ENCODE data around the gene AP1M1. TPM values are rescaled to one million over a fixed set of nuclear protein-coding genes. Genes with fewer than 3 reads are reported as not detected.

AP1M1 gene
- total RNA-seq, 1 donor from 2014 or later = 39.4 TPM

DNA sequence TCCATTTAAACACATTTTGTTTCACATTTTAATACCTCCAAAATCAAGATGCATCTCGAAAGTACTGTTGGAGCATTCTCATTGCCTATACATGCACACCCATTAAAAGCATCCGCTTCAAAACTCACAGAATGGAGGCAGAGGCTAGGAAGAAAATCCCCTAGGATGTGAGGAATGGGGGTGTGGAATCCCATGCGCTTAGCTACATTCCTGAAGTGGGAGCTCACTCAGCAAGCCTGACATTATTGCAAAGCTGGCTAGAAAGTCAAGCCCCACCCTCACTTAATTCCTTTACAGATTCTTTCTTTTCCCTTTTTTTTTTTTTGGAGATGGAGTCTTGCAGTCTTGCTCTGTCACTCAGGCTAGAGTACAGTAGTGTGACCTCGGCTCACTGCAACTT is 17.1 kb upstream of the AP1M1 start:
- ATAC-seq = no peak
- no peak for DNase-seq (ENCODE audit: missing footprints)
- intact Hi-C loops (cut with DNase I) = loop anchor here (5.0 kb wide), 1 partner anchor 598 kb away; no protein-coding TSS in a partner anchor

DNA sequence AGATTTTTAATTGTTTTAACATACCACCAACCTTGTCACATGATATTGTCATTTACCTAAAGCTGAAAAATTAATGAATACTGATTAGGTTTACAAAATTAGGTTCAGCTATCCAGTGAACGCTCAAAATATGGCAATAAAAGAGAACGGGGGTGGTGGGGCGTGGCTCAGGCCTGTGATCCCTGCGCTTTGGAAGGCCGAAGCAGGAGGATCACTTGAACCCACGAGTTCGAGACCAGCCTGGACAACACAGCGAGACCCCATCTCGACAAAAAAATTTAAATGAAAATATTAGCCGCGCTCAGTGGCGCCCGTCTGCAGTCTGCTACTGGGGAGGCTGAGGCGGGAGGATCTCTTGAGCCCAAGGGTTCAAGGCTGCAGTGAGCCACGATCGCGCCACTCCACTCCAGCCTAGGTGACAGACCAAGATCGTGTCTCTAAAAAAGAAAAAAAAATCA is 13.0 kb upstream of the AP1M1 start:
- intact Hi-C loops (cut with DNase I) = loop anchor here (1.0 to 5.0 kb wide), 3 partner anchors 12 to 602 kb away; no protein-coding TSS in a partner anchor
- DNase-seq (ENCODE audit: missing footprints) (no peak), ATAC-seq (no peak)

DNA sequence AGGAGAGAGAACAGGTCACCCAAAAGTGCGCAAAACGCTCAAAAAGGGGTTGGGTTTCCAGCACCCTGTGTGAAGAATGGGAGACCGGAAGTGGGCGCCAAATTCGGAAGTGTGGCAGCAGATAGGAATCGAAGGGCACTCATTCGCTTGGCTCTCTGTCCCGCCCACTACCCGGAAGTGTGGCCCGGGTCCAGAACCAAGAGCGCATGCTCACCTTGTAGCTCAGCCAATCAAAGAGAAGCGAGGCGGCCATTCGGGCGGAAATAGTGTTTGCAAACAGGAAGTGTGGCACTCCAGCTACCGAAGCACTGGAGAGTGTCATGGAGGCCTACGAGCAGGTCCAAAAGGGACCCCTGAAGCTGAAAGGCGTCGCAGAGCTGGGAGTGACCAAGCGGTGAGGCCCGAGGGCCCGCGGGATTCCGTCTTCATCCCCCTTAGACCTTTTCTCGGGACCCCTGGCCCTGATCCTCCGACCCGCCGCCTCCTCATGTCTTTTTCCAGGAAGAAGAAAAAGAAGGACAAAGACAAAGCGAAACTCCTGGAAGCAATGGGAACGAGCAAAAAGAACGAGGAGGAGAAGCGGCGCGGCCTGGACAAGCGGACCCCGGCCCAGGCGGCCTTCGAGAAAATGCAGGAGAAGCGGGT is 12.5 kb upstream of the AP1M1 start, which contains the start of gene FAM32A:
Gene FAM32A, plus strand, starts transcription at position 288 of the 645 bp plus-strand sequence. Its CDS starts 33 bp downstream, at position 321.
- ATAC-seq (peak; percentile 98), DNase-seq (ENCODE audit: missing footprints) (peak; percentile 99)
- intact Hi-C loops (cut with DNase I) = loop anchor here (1.0 to 2.0 kb wide), 2 partner anchors 11 to 72 kb away; no protein-coding TSS in a partner anchor

DNA sequence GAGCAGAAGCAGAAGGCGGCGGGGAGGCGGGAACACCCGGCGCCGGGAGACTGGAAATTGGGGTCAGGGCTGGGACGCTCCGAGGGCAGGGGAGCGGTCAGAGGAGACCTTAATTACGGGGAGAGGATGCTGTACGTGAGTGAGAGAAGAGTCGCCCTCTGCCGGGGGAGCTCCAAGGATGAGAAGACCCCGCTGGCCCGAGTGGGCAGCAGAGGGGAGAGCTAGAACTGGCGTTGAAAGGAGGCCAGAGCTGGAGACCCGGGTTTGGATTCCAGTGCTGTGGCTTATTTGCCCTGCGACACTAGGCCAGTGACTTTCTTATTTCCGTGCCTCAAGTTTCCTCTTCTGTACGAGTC is 12.0 kb upstream of the AP1M1 start:
- DNase-seq (ENCODE audit: missing footprints) (no peak), ATAC-seq (peak; percentile 39)
- intact Hi-C loops (cut with DNase I) = loop anchor here (1.0 to 2.0 kb wide), 2 partner anchors 11 to 73 kb away; no protein-coding TSS in a partner anchor

DNA sequence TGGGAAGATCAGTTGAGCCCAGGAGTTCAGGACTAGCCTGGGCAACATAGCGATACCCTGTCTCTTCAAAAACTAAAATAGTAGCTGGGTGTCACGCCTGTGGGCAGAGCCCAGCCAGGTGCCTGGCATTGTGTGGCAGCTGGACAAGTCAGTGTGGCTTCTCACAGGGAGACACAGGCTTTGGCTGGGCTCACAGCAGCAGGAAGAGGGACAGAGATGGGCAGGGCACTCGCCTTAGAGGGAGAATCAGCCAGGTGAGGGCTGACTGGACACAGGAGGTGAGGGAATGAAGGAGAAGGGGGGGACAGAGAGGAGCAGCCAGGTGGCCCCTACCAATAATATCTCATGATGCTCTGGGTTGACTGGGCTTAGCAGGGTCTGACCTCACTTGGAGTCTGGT is 9.2 kb upstream of the AP1M1 start:
- DNase-seq (ENCODE audit: missing footprints) = no peak

DNA sequence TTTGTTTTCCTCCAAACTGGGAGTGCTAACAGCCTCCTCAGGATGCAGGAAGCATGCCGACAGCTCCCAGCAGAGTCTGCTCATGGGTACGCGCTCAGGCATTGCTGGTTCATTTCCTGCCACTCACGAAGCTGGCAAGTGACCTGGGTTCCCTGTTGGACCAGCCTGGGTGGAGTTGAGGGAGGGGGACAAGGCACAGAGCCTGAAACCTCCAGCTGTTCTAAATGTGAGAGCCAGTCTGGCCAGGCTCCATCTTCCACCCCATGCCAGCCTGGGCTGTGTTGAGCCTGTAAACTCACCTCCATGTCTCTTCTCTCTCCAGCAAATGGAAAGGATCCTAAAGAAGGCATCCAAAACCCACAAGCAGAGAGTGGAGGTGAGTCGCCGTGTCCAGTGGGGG is 7.5 kb upstream of the AP1M1 start:
- DNase-seq (ENCODE audit: missing footprints) (no peak), ATAC-seq (peak; percentile 23)
- intact Hi-C loops (cut with DNase I) = no loop called here

More for the DNA sequence above, 9.2 kb upstream of the AP1M1 start:
- ATAC-seq = no peak
- intact Hi-C loops (cut with DNase I) = no loop called here

DNA sequence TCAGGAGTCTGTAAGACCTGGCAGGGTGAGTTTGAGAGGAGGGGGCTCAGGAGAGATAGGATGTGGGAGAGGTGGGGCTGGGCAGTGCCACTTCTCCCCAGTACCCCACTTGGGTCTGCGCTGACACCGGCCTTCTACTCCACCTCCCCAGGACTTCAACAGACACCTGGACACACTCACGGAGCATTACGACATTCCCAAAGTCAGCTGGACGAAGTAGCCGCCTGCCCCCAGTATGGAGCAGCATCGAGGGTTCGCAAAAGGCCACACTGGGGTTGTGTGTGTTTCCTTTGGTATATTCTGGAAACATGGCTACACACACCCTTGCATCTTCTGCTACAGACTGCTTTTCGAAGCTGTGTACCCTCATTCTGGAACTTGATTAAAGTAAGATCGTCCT is 7.0 kb upstream of the AP1M1 start:
- intact Hi-C loops (cut with DNase I) = no loop called here

DNA sequence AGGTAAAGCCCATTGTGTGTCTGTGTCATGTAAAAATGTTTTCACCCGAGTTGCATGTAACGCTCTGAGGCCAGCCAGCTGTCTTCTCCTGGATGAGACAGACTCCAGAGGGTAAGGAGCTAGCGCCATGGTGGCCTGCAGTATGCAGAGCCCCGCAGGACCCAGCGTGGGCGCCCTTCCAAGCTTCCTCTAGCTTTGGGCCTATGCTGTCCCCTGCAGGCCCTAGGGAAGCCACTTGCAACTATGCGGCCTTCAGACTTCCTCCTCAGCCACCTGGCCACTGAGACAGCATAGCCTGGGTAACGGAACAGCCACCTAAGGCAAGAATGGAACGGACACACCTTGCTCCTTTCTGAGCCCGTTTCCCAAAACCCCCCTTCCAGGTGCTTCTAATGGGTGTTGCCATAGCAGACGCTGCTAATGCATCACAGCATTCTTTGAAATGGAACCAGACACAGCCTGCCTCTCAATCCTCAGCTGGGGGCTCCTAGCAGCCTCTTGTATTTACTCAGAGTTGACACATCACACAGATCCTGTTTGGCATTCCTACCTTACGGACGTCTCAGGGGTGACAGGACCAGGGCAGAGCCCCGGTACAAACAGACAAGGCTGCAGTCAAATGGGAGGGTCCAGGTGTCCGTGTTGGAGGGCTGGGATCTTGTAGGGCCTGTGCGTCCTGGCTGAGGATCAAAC is 6.3 kb upstream of the AP1M1 start:
- ATAC-seq (no peak), DNase-seq (ENCODE audit: missing footprints) (no peak)
- intact Hi-C loops (cut with DNase I) = no loop called here

More for the DNA sequence above, 7.0 kb upstream of the AP1M1 start:
- ATAC-seq (no peak), DNase-seq (ENCODE audit: missing footprints) (no peak)

DNA sequence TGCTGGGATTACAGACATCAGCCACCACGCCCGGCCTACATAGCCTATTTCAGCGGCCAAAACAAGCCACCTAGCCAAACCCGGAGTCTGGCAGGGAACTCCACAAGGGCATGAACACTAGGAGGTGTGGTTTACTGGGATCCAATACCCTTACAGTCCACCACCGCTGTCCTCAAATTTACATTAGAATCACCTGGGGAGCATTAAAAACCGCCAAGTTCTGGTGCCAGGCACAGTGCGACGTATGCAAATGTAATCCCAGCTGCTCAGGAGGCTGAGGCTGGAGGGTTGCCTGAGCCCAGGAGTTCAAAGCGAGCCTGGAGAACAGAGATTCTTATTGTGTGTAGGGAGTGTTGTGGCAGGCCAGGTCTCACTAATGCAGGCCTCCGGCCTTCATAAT is 4.2 kb upstream of the AP1M1 start:
- DNase-seq (ENCODE audit: missing footprints) (no peak), ATAC-seq (no peak)
- intact Hi-C loops (cut with DNase I) = no loop called here

DNA sequence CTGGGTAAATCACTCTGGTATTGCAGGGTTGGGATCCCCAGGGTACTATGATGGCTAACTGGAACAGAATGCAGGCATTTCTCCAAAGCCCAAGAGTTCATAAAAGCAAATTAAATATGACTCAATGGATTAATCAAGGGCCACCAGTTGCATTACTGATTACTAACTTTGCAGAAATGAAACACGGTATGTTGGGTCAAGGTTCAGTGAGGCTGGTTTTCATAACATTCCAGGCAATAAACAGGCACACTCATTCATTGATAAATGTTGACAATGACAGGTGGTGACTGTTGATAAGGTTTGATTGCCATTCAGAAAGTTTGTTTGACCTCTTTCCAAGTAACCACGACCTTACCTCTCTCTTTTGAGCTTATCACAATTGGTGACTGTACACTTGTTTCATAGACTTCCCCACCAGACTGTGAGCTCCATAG is 506 bp upstream of the AP1M1 start:
- ATAC-seq (no peak), DNase-seq (ENCODE audit: missing footprints) (no peak)
- intact Hi-C loops (cut with DNase I) = no loop called here

DNA sequence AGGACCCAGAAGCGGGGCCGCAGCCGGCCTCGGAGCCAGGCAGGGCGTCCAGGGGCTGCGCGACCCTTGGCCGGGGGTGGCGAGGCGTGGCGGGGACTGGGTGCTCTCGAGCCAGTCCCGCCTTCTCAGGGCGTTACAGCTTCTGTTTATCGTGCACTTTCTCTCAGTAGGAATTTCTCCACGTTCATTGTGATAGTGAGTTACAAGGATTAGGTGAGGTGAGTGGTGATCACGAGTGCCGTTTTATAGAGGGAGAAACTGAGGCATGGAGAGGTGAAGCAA is 600 bp downstream of the AP1M1 start:
- intact Hi-C loops (cut with DNase I) = no loop called here
- no peak for DNase-seq (ENCODE audit: missing footprints)
- no peak for ATAC-seq

DNA sequence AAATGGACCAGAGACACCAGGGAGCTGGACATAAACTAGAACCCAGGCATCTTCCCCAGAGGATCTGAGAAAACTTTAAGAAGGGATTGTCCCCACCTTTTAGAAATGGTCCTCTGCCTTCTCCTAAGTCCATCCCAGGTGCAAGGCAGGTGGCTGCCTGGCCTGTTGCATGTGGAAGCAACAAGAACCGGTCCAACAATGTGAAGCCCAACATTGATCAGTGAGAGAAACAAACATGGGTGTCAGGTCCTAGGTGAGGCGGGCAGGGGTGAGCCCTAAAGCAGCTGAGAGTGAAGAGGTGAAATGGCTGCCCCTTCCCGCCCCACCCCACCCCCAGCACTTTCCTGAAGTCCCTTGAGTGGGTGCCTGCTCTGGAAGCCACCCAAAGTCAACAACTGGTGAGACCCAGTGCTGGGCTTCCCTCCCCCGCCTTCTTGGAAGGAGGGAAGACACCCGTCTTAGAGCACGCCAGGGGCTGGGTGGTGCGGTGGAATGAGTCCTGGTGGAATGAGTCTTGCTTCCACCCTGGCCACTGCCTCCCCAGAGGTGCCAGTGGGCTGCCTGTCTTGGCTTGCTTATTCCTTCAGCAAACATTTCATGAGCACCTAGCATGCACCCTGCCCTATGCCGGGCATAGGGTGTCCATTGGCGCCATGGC is 1.7 kb downstream of the AP1M1 start:
- ATAC-seq (no peak), DNase-seq (ENCODE audit: missing footprints) (no peak)
- intact Hi-C loops (cut with DNase I) = no loop called here

DNA sequence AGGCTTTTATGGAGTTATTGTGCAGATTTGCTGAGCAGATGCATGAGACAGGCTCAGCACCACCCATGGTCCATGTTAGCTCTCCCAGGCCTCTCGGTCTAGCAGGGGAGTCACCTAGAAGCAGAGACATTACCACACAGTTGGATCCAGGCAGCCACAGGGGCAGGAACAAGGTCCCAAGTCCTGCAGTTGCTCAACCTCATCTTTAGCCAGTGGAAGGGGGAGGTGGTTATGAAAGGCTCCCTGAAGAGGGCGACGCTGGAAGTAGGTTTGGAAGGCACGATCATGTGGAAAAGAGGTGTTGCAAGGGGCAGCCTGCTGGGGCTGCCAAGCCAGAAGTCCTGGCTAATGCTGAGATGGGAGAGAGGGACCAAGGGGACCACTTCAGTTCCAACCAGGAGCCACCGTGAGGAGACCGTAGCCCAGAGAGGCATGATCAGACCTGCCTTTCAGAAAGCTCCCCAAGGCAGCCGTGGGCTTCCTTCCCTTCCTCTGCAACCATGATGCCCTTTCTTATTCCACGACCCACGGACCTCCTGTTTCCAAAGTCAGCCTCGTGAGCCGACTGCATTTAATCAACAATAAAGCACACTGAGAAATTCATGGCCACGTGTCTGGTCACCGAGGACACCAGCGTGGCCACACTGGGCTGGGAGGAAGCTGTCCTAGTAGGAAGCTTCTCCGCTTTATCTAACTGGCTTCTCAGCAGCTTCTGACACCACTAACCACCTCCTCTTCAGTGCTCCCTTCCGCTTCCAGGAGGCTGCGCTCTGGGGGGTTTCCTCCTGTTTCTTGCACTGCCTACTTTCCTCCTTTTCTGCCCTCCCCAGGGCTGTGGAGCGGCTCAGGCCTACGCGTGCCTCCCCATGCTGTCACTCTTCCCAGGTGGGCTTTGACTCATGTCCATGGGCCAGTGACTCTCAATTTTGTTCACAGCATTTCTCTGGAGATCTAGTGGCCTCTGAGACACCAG is 2.6 kb downstream of the AP1M1 start:
- DNase-seq (ENCODE audit: missing footprints) = no peak
- intact Hi-C loops (cut with DNase I) = no loop called here
- ATAC-seq = no peak

DNA sequence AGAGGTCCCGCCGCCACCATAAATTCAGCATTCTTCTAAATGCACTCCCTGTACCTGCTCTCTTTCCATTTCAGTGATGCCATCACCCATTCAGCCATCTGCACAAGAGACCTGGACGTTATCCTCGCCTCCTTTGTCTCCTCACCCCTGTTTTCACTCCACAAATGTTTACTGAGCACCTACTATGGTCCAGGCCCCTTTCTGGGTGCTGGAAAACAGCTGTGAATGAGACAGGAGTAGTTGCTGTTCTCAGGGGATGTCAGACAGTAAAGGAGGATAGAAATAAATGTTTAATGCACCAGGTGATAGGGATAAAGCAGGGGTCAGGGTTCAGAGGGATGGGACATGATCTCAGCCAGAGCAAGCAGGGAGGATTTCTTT is 3.3 kb downstream of the AP1M1 start:
- ATAC-seq = no peak
- intact Hi-C loops (cut with DNase I) = no loop called here
- DNase-seq (ENCODE audit: missing footprints) = no peak

DNA sequence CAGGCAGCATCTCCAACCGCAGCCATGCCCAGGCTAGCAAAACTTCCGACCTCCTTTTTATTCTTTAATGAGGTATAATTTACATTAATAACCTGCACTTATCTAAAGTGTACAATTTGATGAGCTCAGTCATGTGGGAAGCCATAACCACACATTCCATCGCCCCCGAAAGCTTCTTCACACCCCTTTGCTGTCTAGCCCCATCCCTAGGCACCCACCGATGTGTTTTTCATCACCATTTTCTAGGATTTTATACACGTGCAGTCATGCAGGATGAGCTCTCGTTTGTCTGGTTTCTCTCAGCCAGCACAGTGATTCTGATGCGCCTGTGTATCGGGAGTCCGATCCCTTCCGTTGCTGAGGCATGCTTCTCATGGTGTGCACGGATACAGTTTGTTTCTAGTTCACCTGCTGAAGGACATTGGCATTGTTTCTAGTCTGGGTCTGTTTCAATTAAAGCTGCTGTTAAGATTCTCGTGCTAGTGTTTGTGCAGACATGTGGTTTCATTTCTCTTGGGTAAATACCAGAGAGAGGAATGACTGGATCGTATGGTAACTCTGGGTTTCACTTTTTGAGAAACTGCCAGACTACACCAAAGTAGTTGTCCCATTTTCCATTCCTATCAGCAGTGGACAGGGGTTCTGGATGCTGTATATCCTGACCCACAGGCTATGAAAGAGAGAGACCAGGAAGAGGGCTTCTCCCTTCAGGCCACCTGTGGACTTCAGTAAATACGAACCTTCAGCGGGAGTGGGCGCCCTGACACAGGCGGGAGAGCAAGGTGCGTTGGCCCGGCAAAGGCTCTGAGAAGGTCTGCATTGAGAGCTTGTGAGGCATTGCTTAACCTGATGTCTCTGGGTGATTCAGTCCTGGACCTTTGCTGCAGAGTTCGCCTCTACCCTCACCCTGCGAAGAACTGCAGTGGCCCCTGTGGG is 4.9 kb downstream of the AP1M1 start:
- DNase-seq (ENCODE audit: missing footprints) = no peak
- intact Hi-C loops (cut with DNase I) = no loop called here
- no peak for ATAC-seq

DNA sequence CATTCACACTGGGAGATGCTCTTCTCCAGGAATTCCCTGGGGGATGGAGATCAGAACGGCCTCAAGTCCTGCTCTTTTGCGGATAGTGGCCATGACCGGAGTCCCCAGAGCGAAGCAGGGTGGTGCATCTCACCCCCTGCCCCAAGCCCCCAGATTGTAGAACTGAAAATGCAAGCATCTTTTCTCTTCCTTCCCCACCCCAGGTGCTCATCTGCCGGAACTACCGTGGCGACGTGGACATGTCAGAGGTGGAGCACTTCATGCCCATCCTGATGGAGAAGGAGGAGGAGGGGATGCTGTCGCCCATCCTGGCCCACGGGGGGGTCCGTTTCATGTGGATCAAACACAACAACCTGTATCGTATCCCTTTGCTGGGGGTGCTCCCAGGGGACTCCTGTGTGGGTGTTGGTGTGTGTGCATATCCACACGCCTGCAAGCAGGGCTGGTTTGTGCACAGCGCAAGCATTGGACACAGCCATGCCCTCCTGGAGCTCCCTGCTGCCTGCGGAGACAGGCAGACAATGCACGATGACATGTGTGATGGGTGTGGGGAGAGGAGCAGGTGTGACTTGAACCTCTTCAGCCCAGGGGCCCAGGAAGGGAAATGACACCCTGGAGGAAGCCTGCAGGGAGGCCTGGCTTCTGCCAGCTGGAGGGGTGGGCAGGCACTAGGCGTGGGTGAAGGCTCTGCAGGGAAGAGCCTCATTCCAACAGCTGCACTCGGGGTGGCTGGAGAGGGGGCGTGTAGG is 5.7 kb downstream of the AP1M1 start:
- DNase-seq (ENCODE audit: missing footprints) (no peak), ATAC-seq (no peak)
- intact Hi-C loops (cut with DNase I) = no loop called here

DNA sequence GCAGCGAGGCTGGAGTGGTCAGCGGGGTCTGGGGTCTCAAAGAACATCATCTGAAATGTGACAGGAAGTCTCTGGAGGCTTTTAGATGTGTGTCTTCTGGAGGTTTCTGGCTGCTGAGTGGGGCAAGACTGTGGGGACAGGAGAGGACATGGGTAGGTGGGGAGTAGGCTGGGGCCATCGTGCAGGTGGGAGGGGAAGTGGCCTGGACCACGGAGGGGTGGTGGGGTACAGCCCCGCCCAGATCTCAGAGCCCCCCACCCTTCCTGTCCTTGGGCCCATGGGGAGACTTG is 6.2 kb downstream of the AP1M1 start:
- no peak for DNase-seq (ENCODE audit: missing footprints)
- ATAC-seq = no peak
- intact Hi-C loops (cut with DNase I) = no loop called here

Data from Right ventricle myocardium inferior (tissue), 1 donor.